Forelimb muscle (tissue), 1 donor: ENCODE measurements around the gene CDH11. TPM values are rescaled to one million over a fixed set of nuclear protein-coding genes. Genes with fewer than 3 reads are reported as not detected.

Experiments
- DNase-seq: peaks from one replicate; pipeline ENCODE4 v3.0.0-alpha.2; 2013; ENCODE audit warnings: low read depth
- polyA plus RNA-seq: library from polyadenylated mRNA; unstranded; fragments of 120-200 nt; gene quantifications from one replicate; pipeline ENCODE4 v1.2.1, GENCODE V29; 2013; ENCODE audit not compliant: insufficient read length

The CDH11 gene
- polyA plus RNA-seq, 1 donor, result 43.2 TPM

GRCh38 chr16:65034915-65035314, 86.9 kb downstream of the CDH11 start:
- DNase-seq, result no peak

DNA sequence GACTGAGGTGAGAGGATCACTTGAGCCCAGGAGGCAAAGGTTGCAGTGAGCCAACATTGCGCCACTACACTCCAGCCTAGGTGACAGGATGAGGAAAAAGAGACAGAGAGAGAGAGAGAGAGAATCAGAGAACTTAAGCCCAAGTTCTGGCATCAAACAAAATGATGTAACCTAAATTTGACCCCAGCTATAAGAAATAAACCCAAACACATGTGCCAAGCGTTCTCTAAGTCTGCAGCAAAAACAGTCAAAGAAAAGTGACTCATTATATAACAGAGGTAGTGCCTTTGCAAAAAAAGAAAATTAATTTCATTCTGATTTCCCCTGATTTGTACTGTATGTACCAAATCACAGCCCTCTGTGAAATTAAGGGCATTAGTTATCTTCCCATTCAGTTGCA, 89.5 kb downstream of the CDH11 start:
- no peak for DNase-seq

DNA sequence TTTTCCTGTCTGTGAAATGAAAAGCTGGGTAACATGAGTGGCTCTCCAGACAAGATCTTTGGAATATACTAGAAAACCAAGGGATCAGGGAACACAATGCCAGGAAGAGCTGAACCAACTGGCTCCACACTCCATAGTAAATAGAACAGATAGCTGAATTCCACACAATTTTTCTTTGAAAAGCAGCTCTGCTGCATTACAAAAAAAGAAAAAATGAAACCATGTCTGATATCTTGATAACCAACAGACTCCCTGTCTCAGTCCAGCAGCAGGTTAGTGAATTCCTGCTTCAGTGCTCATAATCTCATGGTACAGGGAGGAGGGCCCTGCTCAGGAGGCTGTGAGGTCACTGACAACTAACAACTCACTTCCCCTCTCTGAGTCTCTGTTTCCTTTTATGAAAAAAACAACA, 97.1 kb downstream of the CDH11 start:
- DNase-seq, result no peak

DNA sequence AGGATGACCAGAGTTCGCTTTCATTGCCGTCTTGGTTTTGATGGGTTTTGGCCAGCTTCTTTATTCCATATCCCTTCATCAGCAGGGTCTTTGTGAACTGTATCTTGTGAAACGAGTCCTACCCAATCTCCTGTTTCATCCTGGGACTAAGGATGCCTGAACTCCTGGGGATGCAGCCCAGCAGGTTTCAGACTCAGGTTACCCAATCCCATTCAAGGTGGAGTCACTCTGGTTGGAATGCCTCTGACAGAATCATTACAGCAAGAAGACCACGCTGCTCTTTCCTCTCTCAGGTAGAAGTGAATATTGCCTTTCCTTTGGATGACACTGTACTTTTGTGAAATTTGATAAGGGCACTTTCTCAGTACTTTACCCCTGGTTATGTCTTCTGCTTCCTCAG, 98.1 kb downstream of the CDH11 start:
- DNase-seq, result no peak

GRCh38 chr16:65021852-65022595, 99.8 kb downstream of the CDH11 start:
- no peak for DNase-seq

DNA sequence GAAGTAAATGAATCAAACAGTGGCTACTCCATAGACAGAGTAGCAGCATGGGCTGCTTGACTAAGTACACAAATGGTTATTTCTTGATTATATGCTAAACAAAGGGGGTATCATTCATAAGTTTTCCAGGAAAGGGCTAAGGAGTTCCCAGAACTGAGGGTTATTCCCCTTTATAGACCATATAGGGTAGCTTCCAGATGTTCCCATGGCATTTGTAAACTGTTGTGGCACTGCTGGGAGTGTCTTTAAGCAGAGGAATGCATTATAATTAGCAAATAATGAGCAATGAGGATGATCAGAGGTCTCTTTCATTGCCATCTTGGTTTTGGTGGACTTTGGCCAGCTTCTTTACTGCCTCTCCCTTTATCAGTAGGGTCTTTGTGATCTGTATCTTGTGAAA, 105.1 kb downstream of the CDH11 start:
- no peak for DNase-seq

DNA sequence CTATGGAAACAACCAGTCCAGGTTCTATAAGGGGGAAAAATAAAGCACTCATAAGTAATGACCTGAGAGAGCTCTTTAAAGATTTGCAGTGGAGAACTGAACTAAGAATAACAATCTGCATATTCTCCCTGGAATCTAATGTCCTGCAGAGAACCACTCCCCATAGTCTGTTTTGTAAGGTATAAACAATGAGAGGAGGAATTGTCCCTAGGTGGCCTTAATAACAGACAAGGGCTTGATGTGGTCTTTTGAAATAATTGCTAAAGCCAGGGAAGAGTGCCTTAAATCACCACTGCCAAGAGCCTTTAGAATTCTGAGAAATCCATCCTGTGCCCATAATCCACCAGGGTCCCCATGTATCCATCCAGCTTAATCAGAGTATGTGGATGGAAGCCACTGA, 106.3 kb downstream of the CDH11 start:
- no peak for DNase-seq

DNA sequence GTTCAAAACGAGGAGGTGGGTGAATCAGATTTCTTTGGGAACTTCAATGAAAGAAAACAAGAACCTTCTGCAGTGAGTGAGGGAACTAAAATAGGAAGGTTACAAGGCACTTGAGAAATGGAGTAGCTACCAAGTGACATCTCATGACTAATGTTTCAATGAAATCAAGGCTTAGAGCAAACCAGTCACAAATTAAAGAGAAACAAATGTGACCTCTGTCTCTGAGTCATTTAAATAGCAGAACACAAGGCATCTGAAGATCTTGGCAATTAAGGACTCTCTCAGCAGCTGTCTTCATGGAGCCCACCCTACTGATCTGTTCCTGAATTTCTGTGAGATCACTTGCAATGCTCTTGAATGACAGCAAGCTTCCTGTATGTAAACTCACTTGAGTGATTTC, 109.5 kb downstream of the CDH11 start:
- DNase-seq, result no peak

GRCh38 chr16:65010125-65010524, 111.7 kb downstream of the CDH11 start:
- no peak for DNase-seq

DNA sequence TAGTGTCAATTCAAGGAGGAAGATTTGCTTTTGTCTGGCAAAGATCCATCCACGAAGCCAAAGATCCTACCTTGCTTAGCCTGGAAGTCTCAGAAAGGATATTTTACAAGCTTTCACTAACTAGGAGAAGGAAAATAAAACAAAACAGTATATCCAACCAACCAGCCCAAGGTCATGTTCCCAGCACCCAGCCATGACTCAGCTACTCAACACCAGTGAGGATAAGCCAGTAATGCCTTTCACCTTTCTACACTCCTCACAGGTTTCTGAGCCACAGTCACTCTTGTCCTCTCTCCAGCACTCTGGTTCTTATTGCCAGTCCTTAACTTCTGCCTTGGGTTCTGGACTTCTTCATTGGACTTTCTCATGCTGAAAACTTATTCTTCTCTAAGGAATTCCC, 116.2 kb downstream of the CDH11 start:
- DNase-seq, result no peak

DNA sequence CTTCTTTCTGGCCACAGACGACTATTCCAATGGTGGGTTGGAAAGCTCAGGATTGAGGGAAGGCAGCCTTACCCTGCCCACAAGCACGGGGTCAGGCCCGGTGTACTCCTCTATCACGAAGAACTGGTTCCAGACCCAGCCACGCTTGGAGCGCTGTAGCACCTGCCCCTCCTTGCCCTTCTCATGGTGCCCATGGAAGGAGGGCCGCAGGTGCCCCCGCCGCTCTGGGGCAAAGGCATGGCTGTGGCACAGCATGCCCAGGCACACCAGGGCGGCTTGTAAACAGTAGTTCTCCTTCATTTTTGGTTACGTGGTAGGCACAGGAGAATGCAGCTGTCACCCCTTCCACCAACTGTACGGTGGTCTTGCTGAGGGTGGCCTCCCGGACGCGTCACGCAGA, 117.3 kb downstream of the CDH11 start:
- no peak for DNase-seq

GRCh38 chr16:65003621-65004020, 118.2 kb downstream of the CDH11 start:
- DNase-seq, result no peak

DNA sequence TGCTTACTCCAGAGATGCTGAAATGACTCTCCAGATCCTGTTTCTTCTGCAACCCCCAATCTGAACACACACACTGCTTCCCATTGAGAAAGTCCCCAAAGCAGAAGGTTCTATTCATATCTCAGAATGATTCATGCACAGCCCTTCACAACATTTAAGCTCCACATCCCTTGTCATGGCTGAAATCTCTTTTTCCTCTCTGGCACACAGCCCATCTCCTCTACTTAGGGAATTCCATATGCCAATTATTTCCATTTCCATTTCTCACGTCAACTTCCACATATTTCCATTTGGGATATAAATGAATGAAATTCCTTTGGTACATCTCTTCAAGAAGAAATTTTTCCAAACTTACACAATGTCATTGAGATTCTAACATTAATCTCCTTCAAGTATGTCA, 119.6 kb downstream of the CDH11 start:
- no peak for DNase-seq

DNA sequence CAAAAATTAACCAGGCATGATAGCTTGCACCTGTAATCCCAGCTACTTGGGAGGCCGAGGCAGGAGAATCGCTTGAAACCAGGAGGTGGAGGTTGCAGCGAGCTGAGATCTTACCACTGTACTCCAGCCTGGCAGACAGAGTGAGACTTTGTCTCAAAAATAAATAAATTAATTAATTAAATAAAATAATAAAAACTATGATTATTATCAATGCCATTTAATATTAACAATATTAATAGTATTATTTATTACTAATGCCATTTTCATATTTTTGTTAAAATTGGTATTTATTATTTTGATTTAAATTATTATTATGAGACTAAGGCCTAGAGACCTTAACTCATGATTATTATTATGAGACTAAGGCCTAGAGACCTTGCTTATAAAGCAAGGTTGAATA, 121.2 kb downstream of the CDH11 start:
- no peak for DNase-seq

DNA sequence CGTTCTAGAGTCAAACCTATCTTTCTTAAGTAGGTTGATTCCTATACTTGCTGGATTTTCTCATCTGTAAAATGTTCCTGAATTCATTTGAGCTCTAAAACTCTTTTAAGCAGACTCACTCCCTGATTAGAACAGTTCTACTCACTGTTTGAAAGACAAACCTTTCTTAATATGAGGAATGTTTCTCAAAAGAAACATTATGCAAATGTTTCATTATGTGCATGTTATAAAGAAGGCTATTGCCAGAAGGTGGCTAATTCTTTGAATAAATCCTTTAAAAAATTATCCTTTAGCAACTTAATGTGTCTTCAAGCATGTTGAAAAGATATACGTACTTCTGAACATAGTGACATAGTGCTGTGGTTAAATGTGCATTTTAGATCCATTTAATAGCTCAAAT, 124.1 kb downstream of the CDH11 start:
- DNase-seq, result no peak

GRCh38 chr16:64997121-64997520, 124.7 kb downstream of the CDH11 start:
- DNase-seq, result no peak

GRCh38 chr16:64996641-64997040, 125.2 kb downstream of the CDH11 start:
- DNase-seq, result no peak

DNA sequence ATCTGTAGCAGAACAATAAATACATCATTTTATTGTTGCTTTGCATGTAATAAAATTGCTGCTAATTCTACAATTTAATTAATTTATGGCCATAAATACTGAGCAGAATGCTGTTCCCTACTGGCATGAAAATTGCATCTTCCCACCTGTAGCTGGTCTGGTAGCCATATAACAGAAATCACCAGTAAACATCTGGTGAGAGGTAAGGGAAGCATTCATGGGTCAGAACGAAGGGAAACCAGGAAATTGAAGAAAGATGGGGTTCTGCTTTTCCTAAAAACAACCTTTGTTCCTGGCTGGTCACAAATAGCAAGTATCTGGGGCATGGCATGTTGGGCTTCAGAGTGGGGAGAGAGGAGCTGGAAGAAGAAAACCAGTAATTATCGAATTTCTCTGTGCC, 128.4 kb downstream of the CDH11 start:
- DNase-seq, result no peak

GRCh38 chr16:64991001-64991400, 130.9 kb downstream of the CDH11 start:
- no peak for DNase-seq

GRCh38 chr16:64990101-64990500, 131.8 kb downstream of the CDH11 start:
- DNase-seq, result no peak

GRCh38 chr16:64989050-64989449, 132.8 kb downstream of the CDH11 start:
- DNase-seq, result no peak

DNA sequence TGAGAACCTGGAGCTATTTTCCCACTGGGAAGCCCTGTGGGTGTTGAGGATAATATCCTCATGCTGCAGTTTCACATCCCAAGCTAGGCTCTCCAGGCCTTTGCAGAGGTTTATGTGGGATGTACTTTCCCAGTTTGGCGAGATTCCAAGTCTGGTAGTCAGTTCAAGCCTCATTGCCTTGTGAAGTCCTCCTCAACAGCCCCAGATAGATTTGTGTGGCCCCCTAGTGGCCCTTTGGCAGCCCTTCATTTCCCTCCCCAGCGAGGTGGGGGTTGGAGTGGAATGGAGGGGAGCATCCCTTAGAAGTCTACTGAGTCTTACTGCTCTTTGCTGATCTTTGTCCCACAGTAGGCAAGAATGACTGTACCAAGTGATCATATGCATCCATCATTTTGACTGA, 137.9 kb downstream of the CDH11 start:
- DNase-seq, result peak; percentile 9

GRCh38 chr16:64983231-64983630, 138.6 kb downstream of the CDH11 start:
- DNase-seq, result no peak

- DNase-seq, result no peak
These were observed 139.3 kb downstream of the CDH11 start for GRCh38 chr16:64982581-64982980.
